GM19467 (cell line): Measurements from ENCODE around the gene TMEM231.

ENCODE experiments used
- ATAC-seq: cut with Tn5 transposase; IDR thresholded peaks from one replicate; pipeline ENCODE4 v1.9.1; 2021; ENCODE audit warnings: mild to moderate bottlenecking, moderate library complexity; ENCODE audit not compliant: unreplicated experiment

Gene TMEM231

GRCh38 chr16:75494661-75495075, 61.4 kb downstream of the TMEM231 start:
- no peak for ATAC-seq

GRCh38 chr16:75494184-75494583, 61.9 kb downstream of the TMEM231 start:
- ATAC-seq, result no peak

- no peak for ATAC-seq
Observed at GRCh38 chr16:75491876-75492275, 64.2 kb downstream of the TMEM231 start.

GRCh38 chr16:75488322-75488721, 67.7 kb downstream of the TMEM231 start:
- no peak for ATAC-seq
